ENCODE data around the gene CNKSR3.
"Not testable (repeated sequence)": the region's sequence is repeated elsewhere in the genome, so short reads cannot be mapped to it uniquely, and the experiment has no call there.

CNKSR3 gene

GRCh38 chr6:154510144-154510905, at the start of gene CNKSR3:
CNKSR3 (minus strand) TSS chr6:154510685; CDS start chr6:154510114, 571 bp downstream.
- DNase-seq, result peak; percentile 91

GRCh38 chr6:154558984-154559383, 48.5 kb upstream of the CNKSR3 start:
- no peak for DNase-seq

GRCh38 chr6:154558513-154558912, 48.0 kb upstream of the CNKSR3 start:
- DNase-seq, result no peak

- DNase-seq, result no peak
These were observed 44.7 kb upstream of the CNKSR3 start for GRCh38 chr6:154555073-154555677.

- DNase-seq, result no peak
These were observed 44.0 kb upstream of the CNKSR3 start for GRCh38 chr6:154554491-154554890.

- no peak for DNase-seq
These were observed 40.3 kb upstream of the CNKSR3 start for GRCh38 chr6:154550779-154551178.

- DNase-seq, result no peak
These were observed 38.7 kb upstream of the CNKSR3 start for GRCh38 chr6:154549179-154549578.

GRCh38 chr6:154548130-154548830, 37.8 kb upstream of the CNKSR3 start:
- no peak for DNase-seq

- no peak for DNase-seq
These were observed 33.1 kb upstream of the CNKSR3 start for GRCh38 chr6:154543628-154544027.

- no peak for DNase-seq
These were observed 32.3 kb upstream of the CNKSR3 start for GRCh38 chr6:154542747-154543146.

- not testable (repeated sequence) for DNase-seq
These were observed 31.4 kb upstream of the CNKSR3 start for GRCh38 chr6:154541837-154542236.

GRCh38 chr6:154539593-154540269, 29.2 kb upstream of the CNKSR3 start:
- no peak for DNase-seq

- DNase-seq, result no peak
These were observed 28.2 kb upstream of the CNKSR3 start for GRCh38 chr6:154538640-154539191.

GRCh38 chr6:154537511-154538325, 27.2 kb upstream of the CNKSR3 start:
- no peak for DNase-seq

- no peak for DNase-seq
These were observed 26.5 kb upstream of the CNKSR3 start for GRCh38 chr6:154536999-154537398.

GRCh38 chr6:154536255-154536654, 25.8 kb upstream of the CNKSR3 start:
- DNase-seq, result no peak

GRCh38 chr6:154535851-154536250, 25.4 kb upstream of the CNKSR3 start:
- no peak for DNase-seq

- no peak for DNase-seq
These were observed 24.7 kb upstream of the CNKSR3 start for GRCh38 chr6:154535147-154535546.

- DNase-seq, result no peak
These were observed 24.0 kb upstream of the CNKSR3 start for GRCh38 chr6:154534531-154534930.

- DNase-seq, result no peak
These were observed 21.9 kb upstream of the CNKSR3 start for GRCh38 chr6:154532426-154532825.

- no peak for DNase-seq
These were observed 19.5 kb upstream of the CNKSR3 start for GRCh38 chr6:154529957-154530356.

- DNase-seq, result no peak
These were observed 17.9 kb upstream of the CNKSR3 start for GRCh38 chr6:154528310-154528915.

Measured in DMS 273 treated with DMSO at 0.1 percent for 48 hours (cell line).